HG02840 (cell line): ENCODE results near the gene PHLDB3.
"Not testable (repeated sequence)": the region's sequence is repeated elsewhere in the genome, so short reads cannot be mapped to it uniquely, and the experiment has no call there.

ENCODE experiments used
- ATAC-seq: cut with Tn5 transposase; IDR thresholded peaks from one replicate; pipeline ENCODE4 v1.9.1; 2021; ENCODE audit warnings: mild to moderate bottlenecking, moderate library complexity, moderate number of reproducible peaks; ENCODE audit not compliant: unreplicated experiment, low FRiP score

The PHLDB3 gene

DNA sequence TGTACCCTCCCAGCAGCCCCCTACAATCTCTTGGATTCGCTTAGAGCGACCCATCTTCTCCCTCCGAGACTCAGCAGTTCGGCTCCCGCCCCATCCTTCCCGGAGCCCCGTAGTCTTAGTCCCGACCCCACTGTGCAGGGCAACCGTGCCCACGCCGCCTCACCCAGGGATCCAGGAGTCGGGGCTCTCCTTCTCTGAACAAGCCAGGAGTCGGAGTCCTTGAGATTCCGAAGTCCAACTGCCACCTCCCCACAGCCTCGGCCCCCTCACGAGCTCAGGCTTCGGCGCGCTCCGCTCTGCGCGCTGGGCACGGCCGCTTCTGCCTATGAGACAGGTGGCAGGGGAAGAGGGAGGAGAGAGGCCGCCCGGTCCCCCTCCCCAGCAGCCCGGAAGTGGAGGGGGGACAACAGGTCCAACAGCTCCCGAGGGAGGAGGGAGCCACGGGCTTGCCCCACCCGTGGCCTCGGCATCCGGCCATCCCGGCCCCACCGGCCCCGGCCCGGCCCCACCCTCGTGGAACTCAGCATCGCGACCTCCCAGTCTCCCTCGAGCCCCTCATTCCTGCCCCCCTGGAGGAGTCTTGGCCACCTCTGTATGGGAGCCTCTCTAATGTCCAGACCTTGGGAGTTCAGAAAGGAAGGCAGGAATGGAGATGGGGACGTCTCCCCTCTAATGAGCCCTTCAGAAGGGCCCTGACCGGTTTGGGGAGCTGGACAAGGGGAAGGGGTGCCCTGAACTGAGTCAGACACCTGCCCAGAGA lies at the start of gene PHLDB3:
TSS of gene PHLDB3 (minus strand) at position 321 of the 760 bp plus-strand sequence. CDS start 628 bp downstream, outside the sequence.
- peak; percentile 11 for ATAC-seq

GRCh38 chr19:43553656-43554055 lies 49.1 kb upstream of the PHLDB3 start:
- ATAC-seq: no peak

GRCh38 chr19:43552616-43553015 lies 48.1 kb upstream of the PHLDB3 start:
- no peak for ATAC-seq

GRCh38 chr19:43552198-43552450 lies 47.6 kb upstream of the PHLDB3 start:
- ATAC-seq: no peak

DNA sequence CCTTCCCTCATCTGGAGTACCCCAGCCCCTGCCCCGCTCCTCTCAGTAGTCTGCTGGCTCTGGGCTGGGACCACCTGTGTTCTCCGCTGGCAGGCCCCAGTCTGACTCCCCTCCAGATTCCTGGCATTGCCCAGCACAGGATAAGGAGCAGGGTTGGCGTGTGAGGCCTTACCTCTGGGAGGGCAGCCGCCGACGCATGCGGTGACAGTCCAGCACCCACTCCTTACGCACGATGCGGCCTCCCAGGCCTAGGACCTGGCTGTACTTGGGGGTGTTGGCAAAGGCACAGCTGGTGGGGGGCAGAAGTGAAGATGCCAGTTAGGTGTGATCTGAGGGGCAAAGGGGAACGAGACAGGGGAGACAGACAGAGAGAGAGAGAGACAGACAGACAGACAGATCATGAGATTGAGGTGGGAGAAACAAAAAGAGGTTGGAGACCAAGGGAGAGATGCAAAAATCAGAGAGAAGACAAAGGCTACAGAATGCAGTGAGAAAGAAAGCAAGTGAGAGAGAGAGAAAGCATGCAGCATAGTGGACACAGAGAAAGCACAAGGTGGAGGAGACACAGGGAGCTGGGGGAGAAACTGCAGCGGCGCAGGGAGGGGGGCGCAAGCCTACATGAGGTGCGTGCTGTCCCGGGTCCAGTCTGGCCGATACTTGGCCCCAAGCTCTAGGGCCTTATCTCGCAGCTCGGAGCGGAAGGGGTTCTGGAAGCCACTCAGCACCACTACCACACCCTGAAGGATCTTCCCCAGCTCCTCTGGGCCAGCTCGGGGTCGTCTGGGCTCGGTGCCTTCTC lies 47.1 kb upstream of the PHLDB3 start:
- no peak for ATAC-seq

GRCh38 chr19:43548706-43549105 lies 44.2 kb upstream of the PHLDB3 start:
- ATAC-seq: no peak

- ATAC-seq: not testable (repeated sequence)
Observed at GRCh38 chr19:43547926-43548325, 43.4 kb upstream of the PHLDB3 start.

GRCh38 chr19:43546581-43546980 lies 42.0 kb upstream of the PHLDB3 start:
- no peak for ATAC-seq

DNA sequence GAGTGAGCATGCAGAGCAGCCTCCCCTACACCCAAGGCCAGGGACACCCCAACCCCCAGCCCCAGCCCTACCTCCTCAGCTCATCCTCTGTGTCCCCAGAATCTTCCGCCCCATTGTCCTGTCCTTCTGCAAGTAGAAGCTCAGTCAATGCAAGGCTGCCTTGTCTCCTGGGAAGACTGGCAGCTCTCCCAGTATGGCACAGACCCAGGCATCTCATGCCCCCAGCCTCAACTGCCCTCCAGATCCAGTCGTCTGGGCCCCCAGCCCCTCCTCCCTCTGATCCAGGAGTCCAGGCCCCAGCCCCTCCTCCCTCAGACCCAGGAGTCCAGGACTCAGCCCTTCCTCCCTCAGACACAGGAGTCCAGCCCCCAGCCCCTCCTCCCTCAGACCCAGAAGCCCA lies 41.4 kb upstream of the PHLDB3 start:
- ATAC-seq: no peak

GRCh38 chr19:43545276-43545675 lies 40.7 kb upstream of the PHLDB3 start:
- no peak for ATAC-seq

GRCh38 chr19:43544077-43544476 lies 39.5 kb upstream of the PHLDB3 start:
- ATAC-seq: no peak

- no peak for ATAC-seq
Observed at GRCh38 chr19:43541920-43542650, 37.5 kb upstream of the PHLDB3 start.

DNA sequence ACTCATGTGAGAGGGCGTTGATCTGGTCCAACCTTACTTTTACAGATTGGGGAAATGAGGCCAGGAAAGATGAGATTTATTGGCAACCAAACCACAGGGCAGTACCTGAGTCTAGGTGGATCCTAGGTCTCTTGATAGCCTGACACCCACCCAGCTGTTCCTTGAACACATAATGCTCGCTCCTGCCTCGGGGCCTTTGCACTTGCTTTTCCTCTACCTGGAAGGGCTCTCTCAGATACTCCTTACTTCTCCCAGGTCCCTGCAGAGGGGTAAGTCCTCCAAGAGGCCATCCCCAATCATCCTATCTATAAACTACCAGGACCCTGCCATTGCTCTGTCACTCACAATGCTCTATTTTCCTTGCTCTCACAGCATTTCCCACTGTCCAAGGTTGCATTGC lies 35.8 kb upstream of the PHLDB3 start:
- no peak for ATAC-seq

DNA sequence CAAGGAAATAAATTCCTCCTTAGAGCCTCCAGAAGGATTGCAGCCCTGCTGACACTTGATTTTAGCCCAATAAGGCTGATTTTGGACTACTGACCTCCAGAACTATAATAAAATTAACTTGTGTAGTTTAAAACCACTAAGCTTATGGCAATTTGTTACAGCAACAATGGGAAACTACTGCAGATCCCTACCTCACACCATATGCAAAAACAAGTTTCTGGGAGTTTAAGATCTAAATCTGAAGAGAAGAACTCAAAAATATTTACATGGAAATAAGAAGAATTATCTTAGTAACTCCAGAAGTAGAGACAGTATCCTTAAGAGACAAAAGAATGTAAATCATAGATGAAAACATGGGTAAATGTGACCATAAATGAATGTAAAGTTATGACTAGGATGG lies 34.4 kb upstream of the PHLDB3 start:
- ATAC-seq: no peak

DNA sequence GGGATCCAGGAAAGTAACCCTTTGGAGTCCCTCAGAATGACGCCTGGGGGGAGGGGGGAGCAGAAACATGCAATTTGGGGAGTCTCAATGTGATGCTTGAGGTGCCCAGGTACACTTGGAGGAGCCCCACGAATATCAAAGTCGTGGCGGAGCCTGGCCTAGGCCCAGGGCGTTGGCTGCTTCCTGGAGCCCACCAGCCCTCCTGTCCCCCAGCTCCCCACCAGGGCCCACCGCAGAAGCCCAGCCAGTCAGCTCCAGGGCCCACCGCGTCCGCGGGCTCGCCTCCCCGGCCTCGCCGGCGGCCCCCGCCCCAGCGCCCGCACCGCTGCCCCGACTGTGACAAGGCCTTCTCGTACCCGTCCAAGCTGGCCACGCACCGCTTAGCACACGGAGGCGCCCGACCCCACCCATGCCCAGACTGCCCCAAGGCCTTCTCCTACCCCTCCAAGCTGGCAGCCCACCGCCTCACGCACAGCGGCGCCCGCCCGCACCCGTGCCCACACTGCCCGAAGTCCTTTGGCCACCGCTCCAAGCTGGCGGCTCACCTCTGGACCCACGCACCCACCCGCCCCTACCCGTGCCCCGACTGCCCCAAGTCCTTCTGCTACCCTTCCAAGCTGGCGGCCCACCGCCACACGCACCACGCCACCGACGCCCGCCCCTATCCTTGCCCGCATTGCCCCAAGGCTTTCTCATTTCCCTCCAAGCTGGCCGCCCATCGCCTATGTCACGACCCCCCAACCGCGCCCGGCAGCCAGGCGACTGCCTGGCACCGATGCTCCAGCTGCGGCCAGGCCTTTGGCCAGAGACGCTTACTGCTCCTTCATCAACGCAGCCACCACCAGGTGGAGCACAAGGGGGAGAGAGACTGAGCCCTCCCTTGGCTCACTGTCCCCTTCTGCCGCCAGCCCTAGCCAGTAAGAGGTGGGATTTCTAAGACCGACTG lies 30.5 kb upstream of the PHLDB3 start:
- ATAC-seq: no peak

DNA sequence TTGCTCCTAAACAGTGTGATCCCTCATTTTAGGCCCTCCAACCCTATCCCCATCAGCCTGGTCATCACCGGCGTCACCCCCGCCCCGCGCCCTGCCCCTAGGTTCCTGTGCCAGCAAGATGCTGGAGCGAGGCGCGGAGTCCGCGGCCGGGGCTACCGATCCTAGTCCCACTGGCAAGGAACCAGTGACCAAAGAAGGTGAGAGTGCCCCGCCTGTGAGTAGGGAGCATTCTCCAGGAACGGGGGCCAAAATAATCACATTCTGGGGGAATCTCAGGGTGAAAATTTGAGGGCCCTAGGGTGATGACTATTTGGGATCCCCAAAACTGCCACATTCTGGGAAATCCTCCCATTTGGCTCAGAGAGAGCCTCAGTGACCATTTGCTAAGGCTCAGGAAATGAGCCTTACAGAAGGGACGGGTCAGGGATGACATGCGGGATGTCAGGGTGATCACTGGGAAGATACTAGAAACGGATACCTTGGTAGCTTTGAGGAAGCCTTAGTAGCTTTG lies 29.8 kb upstream of the PHLDB3 start:
- no peak for ATAC-seq

DNA sequence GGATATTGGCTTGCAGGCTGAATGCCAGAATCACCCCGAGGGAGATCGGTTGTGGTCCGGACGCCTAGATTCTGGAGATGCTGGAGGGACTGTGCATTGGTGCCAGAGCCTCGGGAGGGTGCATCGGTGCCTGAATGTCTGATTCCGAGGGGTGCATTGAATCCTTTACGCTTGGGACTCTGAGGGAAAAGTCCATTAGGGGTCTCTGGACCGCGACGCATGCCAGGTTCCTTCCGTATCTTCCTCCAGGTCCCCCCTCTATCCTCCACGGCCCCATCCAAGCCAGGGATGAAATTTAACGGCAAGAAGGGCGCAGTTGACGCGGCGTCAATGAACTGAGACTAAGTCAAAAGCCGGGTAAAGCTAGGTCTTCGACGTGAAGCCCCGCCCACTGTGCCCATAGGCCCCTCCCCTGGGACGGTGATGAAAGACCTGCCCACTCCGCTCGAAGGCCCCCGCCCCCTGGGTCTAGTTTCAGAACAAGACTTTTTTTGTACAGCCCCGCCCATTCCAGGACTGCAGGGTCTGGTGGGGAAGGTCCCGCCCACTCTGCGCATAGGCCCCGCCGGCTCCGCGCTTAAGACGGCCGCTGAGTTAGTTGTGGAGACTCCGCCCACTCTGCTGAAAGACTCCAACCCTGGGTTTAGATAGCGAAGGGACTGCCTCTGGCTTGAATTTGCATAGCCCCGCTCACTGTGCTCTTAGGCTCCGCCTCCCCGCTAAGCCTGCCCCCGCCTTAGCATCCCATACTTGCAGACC lies 29.2 kb upstream of the PHLDB3 start:
- peak; percentile 50 for ATAC-seq

DNA sequence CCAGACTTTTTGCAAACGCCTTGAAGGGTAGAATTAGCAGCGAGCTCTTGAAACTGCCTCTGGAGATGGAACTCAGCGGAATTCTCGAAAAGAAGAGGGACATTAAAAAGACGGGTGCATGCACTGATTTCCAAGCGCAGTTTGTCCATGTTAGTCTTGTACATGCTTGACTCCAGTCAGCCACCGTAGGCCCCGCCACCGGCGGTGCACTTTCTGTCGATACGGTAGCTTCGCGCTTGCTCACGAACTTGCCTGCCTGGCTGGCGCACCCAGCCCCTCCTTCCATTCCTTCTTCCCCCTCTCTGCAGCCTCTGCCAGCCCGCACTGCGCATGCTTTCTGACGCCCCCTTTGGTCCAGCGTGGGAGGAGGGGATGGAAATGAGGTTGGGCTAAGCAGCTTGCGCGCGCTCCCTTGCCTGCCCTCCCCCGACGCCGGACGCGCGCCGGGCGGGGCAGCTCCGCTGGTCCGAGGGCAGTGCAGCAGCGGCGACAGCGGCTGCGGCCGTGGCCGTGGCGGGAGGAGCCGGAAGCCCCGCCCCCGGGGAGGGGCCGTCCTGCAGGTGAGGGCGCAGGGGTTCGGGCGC lies 28.5 kb upstream of the PHLDB3 start, which contains the start of gene ZNF575:
TSS of gene ZNF575 (plus strand) at position 227 of the 584 bp plus-strand sequence. CDS start 1,235 bp downstream, outside the sequence.
- peak; percentile 65 for ATAC-seq

DNA sequence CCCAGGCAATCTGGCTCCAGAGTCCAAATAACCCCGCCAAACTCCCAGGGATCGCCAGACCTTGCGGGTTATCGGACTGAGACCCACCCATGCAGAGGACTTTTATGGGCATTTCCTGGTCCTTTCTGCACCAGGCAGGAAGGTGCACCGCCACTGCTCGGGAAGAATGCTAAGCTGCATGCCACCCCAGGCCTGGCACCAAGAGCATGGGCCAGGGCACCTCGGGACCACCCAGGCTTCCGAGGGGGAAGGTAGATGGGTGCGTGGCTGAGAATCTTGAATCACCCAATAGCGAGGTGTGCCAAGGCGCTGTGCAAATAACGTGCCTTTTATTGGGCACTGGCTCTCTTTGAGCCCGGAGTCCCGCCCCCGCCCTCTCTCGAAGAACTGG lies 28.0 kb upstream of the PHLDB3 start:
- ATAC-seq: peak; percentile 4
